Testis (tissue), 3 donors: ENCODE measurements around the gene CYP1A2. TPM values are rescaled to one million over a fixed set of nuclear protein-coding genes. Genes with fewer than 3 reads are reported as not detected.

ENCODE experiments used
- DNase-seq: peaks from one replicate; pipeline ENCODE4 v3.0.0-alpha.2; 2019
- H3K27ac ChIP-seq, 2 donors: fragments of 200-600 bp; sonication (generic); one replicate each; pipeline ENCODE4 v1.5.1; 2019
- H3K27me3 ChIP-seq: fragments of 200-600 bp; sonication (generic); one replicate; pipeline ENCODE4 v1.5.1; 2019
- H3K36me3 ChIP-seq: fragments of 200-600 bp; sonication (generic); one replicate; pipeline ENCODE4 v1.5.1; 2017; ENCODE audit warnings: low read depth; ENCODE audit errors: missing control alignments
- H3K4me1 ChIP-seq: fragments of 200-600 bp; sonication (generic); one replicate; pipeline ENCODE4 v1.5.1; 2019
- H3K4me3 ChIP-seq, 2 donors: fragments of 200-600 bp; sonication (generic); one replicate each; pipeline ENCODE4 v1.5.1; 2017 to 2019
- H3K9me3 ChIP-seq: fragments of 200-600 bp; sonication (generic); one replicate; pipeline ENCODE4 v1.5.1; 2017
- POLR2A ChIP-seq: fragments of 450-650 bp; IDR thresholded peaks from one replicate; pipeline ENCODE4 v1.6.1; 2017; ENCODE audit warnings: antibody characterized with exemption, mild to moderate bottlenecking, moderate library complexity
- WGBS, 2 donors: methylation state at CpG; one replicate each; pipeline ENCODE4 v1.1.5; 2018; 5-methylcytosine and 5-hydroxymethylcytosine counted together
- intact Hi-C: fragments of 100-400 bp; cut with DNase I; formaldehyde crosslinking; loops from one replicate; pipeline ENCODE4 v1.15.1; 2023; ENCODE audit warnings: low total_unique reads
- polyA plus RNA-seq: library from polyadenylated mRNA; stranded (reverse); fragments of 350-450 nt; fragmentation: Illumina TruSeq; extraction: RNeasy Lipid Tissue Mini Kit (QIAGEN cat#74804); gene quantifications from one replicate; pipeline ENCODE4 v1.2.3, GENCODE V29; 2014; ENCODE audit warnings: low read depth, low replicate concordance; ENCODE audit not compliant: insufficient read depth
- total RNA-seq, 2 donors: library from RNA; depleted of rRNA; stranded (reverse); fragments of >200 nt; gene quantifications; one replicate each; pipeline ENCODE4 v1.2.3, GENCODE V29; 2016
- TF ChIP-seq, protein P1 (sequence below), 3 experiments: fragments of 450-650 bp in 2 of 3; fragments of 200-600 bp in 1 of 3; sonication (generic) in 1 of 3; IDR thresholded peaks; one replicate each; pipeline ENCODE4 v1.5.1; 2016 to 2019; ENCODE audit warnings: antibody characterized with exemption in 3 of 3, mild to moderate bottlenecking in 2 of 3, moderate library complexity in 1 of 3

CYP1A2 gene
- total and polyA plus RNA-seq, 3 donors from 2014 or later, result 0.12 to 0.31 TPM; not detected in 1

DNA sequence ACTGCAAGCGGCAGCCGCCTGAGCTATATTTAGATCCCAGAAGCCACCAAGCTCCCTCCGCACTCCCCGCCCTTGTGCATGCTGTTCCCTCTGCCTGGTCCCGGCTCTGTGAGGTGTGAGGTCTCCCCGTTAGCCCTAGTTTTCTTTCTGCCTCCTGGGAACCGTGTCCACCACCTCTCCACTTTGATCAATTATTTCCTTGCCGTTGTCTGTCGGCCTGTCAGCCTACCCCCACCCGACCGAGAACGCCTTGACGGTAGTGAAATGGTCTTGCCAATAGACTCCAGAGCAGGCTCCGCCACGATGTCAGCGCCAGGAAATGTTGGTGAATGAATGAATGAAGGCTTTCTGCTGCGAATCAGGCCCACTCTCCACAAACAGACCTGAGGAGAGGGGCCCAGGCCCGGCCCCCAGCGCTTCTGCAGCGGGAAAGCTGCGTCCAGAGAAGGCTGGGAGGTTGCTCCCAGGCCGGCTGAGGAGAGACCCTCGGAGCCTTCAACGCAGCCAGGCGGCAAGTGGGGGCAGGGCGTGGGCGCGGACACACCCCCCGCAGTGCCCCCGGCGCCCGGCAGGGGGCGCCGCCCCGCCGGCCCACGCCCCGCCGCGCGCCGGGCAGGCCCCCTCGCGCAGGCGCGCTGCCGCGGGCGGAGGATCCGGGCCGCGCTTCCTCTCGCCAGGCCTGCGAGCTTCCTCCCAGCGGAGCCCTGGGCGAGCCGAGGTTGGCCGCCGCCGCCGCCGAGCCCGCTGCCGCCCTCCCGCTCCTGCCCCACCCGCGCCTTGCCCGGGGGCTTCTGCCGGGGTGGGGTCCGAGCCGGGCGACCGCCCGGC lies 33.0 kb downstream of the CYP1A2 start, which contains the start of gene CSK:
Gene CSK (plus strand): TSS at position 650 of the 828 bp plus-strand sequence. CDS start 16,218 bp downstream, outside the sequence.
- Histone ChIP-seq H3K27me3 (no peaks in the 10 kb centered on the region), H3K36me3 (no peaks in the 10 kb centered on the region), H3K9me3 (no peaks in the 10 kb centered on the region), H3K4me3 (peak within 1 kb of the TSS; percentile 85 to 93), H3K27ac (peak within 1 kb of the TSS; percentile 55 to 88), H3K4me1 (peaks cover 49% of the 10 kb centered on the region)
- intact Hi-C loops, result loop anchor here (5.0 kb wide), 1 partner anchor 61 kb away; the partner anchor contains the start of gene ULK3
- 0 to 1% methylated on average over 16 to 57 of the region's 74 CpGs for WGBS, 2 donors
- TF ChIP-seq POLR2A, result no peak
- TF ChIP-seq, protein P1, sequence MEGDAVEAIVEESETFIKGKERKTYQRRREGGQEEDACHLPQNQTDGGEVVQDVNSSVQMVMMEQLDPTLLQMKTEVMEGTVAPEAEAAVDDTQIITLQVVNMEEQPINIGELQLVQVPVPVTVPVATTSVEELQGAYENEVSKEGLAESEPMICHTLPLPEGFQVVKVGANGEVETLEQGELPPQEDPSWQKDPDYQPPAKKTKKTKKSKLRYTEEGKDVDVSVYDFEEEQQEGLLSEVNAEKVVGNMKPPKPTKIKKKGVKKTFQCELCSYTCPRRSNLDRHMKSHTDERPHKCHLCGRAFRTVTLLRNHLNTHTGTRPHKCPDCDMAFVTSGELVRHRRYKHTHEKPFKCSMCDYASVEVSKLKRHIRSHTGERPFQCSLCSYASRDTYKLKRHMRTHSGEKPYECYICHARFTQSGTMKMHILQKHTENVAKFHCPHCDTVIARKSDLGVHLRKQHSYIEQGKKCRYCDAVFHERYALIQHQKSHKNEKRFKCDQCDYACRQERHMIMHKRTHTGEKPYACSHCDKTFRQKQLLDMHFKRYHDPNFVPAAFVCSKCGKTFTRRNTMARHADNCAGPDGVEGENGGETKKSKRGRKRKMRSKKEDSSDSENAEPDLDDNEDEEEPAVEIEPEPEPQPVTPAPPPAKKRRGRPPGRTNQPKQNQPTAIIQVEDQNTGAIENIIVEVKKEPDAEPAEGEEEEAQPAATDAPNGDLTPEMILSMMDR (IDR thresholded peaks at IDR 0.05), result peak; percentile 44 to 94 (median 52)
- peak; percentile 68 for DNase-seq

DNA sequence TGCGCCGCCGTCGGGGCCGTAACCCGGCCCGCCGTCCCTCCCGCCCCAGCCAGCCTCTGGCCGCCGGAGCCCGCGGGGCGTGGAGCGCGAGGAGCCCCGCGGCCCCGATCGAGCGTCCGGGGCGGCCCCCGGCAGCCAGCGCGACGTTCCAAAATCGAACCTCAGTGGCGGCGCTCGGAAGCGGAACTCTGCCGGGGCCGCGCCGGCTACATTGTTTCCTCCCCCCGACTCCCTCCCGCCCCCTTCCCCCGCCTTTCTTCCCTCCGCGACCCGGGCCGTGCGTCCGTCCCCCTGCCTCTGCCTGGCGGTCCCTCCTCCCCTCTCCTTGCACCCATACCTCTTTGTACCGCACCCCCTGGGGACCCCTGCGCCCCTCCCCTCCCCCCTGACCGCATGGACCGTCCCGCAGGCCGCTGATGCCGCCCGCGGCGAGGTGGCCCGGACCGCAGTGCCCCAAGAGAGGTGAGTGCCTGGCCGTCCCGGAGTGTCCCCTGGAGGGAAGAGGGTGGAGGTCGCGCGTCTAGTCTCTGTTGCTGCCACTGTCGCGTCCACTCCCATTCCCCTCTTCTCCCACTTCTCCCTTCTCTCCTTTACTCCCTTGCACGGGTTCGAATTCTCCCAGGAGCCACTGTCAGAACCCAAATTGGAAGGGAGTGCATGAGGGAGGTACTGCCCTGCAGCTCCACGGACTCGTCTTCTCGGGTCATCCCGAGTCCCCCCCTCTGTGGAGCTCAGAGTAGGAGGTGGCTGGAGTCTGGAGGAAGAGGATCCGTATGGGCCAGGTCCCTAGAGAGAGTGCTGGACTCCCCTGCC lies 33.8 kb downstream of the CYP1A2 start:
- H3K27me3 ChIP-seq, result no peaks in the 10 kb centered on the region
- peak overlapping the region; percentile 55 to 88 for H3K27ac ChIP-seq
- H3K36me3 ChIP-seq, result no peaks in the 10 kb centered on the region
- peak overlapping the region; percentile 85 to 93 for H3K4me3 ChIP-seq
- TF ChIP-seq POLR2A, result no peak
- TF ChIP-seq, protein P1 (IDR thresholded peaks at IDR 0.05), result no peak
- peak; percentile 36 for DNase-seq
- 0 to 1% methylated on average over 27 to 42 of the region's 72 CpGs for WGBS, 2 donors
- H3K9me3 ChIP-seq, result no peaks in the 10 kb centered on the region
- peaks cover 46% of the 10 kb centered on the region for H3K4me1 ChIP-seq
- intact Hi-C loops, result loop anchor here (5.0 kb wide), 1 partner anchor 60 kb away; the partner anchor contains the start of gene ULK3

DNA sequence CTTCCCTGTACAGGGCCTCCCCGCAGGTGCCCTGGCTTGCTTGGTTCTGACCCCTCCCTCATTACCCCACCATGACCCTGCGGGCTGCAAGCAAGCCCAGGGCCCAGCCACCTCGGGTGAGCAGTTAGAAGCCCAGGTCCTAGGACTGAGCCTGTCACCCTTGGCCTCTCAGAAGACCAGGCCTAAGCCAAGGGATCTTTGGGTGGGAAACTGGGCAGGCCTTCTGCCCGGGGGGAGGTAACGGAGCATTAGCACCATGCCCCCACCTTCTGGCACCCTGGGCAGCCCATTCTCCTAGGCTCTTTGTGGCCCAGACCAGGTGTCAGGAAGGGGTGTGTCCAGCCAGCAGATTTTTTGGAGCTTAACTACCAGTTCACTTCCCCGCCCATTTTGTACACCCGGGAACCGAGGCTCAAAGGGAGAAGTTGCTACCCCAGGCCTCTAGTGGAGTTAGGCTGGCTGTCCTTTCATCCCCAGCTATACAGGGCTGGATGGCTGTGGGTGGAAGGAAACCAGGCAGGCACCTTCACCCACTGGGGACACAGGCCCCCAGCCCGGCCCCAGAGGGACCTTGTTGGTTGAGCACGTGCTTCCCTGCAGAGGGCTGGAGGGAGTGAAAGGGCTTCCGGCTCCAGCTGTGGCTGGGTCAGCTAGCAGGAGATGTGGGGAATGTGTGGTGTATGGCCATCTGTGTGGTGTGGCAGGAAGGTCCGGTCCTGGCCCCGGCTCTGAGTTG lies 34.6 kb downstream of the CYP1A2 start:
- Histone ChIP-seq H3K27ac (peak overlapping the region; percentile 55 to 88), H3K9me3 (no peaks in the 10 kb centered on the region), H3K27me3 (no peaks in the 10 kb centered on the region), H3K4me3 (peak overlapping the region; percentile 85 to 93), H3K36me3 (no peaks in the 10 kb centered on the region), H3K4me1 (peaks cover 51% of the 10 kb centered on the region)
- 5 to 20% methylated on average over 8 to 13 of the region's 13 CpGs for WGBS, 2 donors
- intact Hi-C loops, result loop anchor here (5.0 kb wide), 1 partner anchor 59 kb away; the partner anchor contains the start of gene ULK3
- DNase-seq, result no peak
- TF ChIP-seq POLR2A, result no peak

DNA sequence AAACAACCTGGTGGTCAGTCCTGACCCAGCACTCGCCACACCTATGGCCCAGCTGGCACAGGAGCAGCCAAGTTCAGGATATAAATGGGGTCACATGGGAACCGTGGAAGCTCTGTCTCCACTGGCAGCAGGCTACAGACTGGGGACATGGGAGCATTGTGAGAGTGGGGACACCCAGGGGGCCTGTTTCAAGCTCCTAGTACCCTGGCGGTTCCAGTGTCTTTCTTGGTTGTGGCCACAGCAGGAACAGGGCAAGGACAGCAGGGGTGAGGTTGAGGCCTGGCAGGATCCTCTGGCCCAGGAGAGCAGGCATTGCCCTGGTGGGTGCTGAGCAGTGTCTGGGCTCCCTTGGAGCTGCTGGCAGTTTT lies 35.1 kb downstream of the CYP1A2 start:
- WGBS, 2 donors, result 54 to 75% methylated on average over 1 to 3 of the region's 3 CpGs
- no peak for DNase-seq
- TF ChIP-seq, protein P1 (IDR thresholded peaks at IDR 0.05), result no peak
- no peak for TF ChIP-seq POLR2A
- Histone ChIP-seq H3K9me3 (no peaks in the 10 kb centered on the region), H3K4me3 (no peak overlapping the region), H3K4me1 (peaks cover 47% of the 10 kb centered on the region), H3K36me3 (no peaks in the 10 kb centered on the region), H3K27me3 (no peaks in the 10 kb centered on the region), H3K27ac (no peak overlapping the region)
- intact Hi-C loops, result loop anchor here (5.0 kb wide), 1 partner anchor 59 kb away; the partner anchor contains the start of gene ULK3
